ENCODE measurements around the gene XIRP2. TPM values are rescaled to one million over a fixed set of nuclear protein-coding genes. Genes with fewer than 3 reads are reported as not detected.

The XIRP2 gene
- total RNA-seq, 6 experiments from 2014 or later, result 0.05 to 2.0 (median 0.19) TPM

DNA sequence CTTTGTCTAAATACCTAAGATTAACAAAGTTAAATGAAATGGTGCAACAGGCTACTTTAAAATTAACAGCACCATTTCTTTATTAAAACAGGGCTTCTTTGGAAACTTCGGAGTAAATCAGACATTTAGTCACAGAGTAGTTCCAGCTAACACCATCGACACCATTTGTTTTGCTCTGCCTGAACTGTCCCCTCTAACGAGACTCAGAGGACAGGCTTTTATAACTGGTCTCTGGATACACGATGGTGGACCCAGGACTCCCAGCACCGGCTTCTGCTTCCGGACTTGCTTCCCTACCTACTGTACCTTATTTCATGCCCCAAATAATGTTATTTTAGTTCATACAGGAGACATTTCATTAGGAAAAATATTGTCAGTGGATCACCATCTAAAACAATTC is 252.1 kb downstream of the XIRP2 start:
- H3K27me3 ChIP-seq, result no peaks in the 10 kb centered on the region
- ATAC-seq (no peak), DNase-seq (no peak)
- H3K27ac ChIP-seq, result no peak overlapping the region
- H3K9me3 ChIP-seq, result no peaks in the 10 kb centered on the region
- no peak overlapping the region for H3K4me3 ChIP-seq
- H3K36me3 ChIP-seq, result no peaks in the 10 kb centered on the region
- 61% methylated on average over 6 of the region's 6 CpGs for WGBS (ENCODE audit: insufficient coverage, low coverage, low lambda C conversion rate, missing lambda C conversion rate)
- no peaks in the 10 kb centered on the region for H3K4me1 ChIP-seq
- TF ChIP-seq, protein P1, sequence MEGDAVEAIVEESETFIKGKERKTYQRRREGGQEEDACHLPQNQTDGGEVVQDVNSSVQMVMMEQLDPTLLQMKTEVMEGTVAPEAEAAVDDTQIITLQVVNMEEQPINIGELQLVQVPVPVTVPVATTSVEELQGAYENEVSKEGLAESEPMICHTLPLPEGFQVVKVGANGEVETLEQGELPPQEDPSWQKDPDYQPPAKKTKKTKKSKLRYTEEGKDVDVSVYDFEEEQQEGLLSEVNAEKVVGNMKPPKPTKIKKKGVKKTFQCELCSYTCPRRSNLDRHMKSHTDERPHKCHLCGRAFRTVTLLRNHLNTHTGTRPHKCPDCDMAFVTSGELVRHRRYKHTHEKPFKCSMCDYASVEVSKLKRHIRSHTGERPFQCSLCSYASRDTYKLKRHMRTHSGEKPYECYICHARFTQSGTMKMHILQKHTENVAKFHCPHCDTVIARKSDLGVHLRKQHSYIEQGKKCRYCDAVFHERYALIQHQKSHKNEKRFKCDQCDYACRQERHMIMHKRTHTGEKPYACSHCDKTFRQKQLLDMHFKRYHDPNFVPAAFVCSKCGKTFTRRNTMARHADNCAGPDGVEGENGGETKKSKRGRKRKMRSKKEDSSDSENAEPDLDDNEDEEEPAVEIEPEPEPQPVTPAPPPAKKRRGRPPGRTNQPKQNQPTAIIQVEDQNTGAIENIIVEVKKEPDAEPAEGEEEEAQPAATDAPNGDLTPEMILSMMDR (IDR thresholded peaks at IDR 0.05), result no peak
- no peak for TF ChIP-seq POLR2A (IDR thresholded peaks at IDR 0.05)
- intact Hi-C loops (cut with DNase I), result no loop called here

DNA sequence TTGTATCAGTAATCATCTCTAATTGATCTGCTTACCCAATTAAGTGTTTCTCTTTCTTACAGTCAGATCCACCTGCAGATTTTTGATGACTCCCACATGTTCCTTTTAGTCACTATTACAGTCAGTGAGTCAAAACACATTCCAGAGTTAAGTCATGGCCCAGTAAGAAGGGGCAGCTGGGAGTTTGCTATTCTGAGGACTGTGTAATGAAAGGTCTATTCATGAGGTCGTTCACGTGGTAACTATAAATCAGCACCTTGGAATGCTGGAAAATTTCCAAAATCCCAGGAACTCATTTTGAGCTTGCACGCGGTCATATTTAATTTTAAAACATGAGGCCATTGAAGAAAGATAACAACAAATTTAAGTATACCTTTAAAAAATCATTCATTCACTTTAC is 252.5 kb downstream of the XIRP2 start:
- ATAC-seq, result no peak

GRCh38 chr2:167142554-167142953 is 254.3 kb downstream of the XIRP2 start:
- no peaks in the 10 kb centered on the region for H3K36me3 ChIP-seq
- intact Hi-C loops (cut with DNase I), result no loop called here

More for the DNA sequence above, 252.5 kb downstream of the XIRP2 start:
- H3K4me3 ChIP-seq, result no peak overlapping the region
- TF ChIP-seq, protein P1 (IDR thresholded peaks at IDR 0.05), result no peak
- no peak for TF ChIP-seq POLR2A (IDR thresholded peaks at IDR 0.05)
- intact Hi-C loops (cut with DNase I), result no loop called here
- no peaks in the 10 kb centered on the region for H3K36me3 ChIP-seq
- DNase-seq, result no peak
- WGBS (ENCODE audit: insufficient coverage, low coverage, low lambda C conversion rate, missing lambda C conversion rate), result 42% methylated on average over 4 of the region's 4 CpGs
- H3K4me1 ChIP-seq, result no peaks in the 10 kb centered on the region
- H3K27ac ChIP-seq, result no peak overlapping the region
- H3K9me3 ChIP-seq, result no peaks in the 10 kb centered on the region
- H3K27me3 ChIP-seq, result no peaks in the 10 kb centered on the region

GRCh38 chr2:167144179-167144898 is 256.1 kb downstream of the XIRP2 start:
- TF ChIP-seq POLR2A (IDR thresholded peaks at IDR 0.05), result no peak
- TF ChIP-seq, protein P1 (IDR thresholded peaks at IDR 0.05), result no peak
- H3K4me3 ChIP-seq, result no peak overlapping the region
- H3K27me3 ChIP-seq, result no peaks in the 10 kb centered on the region
- H3K27ac ChIP-seq, result no peak overlapping the region
- intact Hi-C loops (cut with DNase I), result no loop called here
- no peaks in the 10 kb centered on the region for H3K36me3 ChIP-seq
- 30% methylated on average over 5 of the region's 5 CpGs for WGBS (ENCODE audit: insufficient coverage, low coverage, low lambda C conversion rate, missing lambda C conversion rate)
- H3K4me1 ChIP-seq, result no peaks in the 10 kb centered on the region
- DNase-seq, result no peak
- no peak for ATAC-seq
- H3K9me3 ChIP-seq, result no peaks in the 10 kb centered on the region

More at GRCh38 chr2:167142554-167142953, 254.3 kb downstream of the XIRP2 start:
- no peak overlapping the region for H3K27ac ChIP-seq
- ATAC-seq (no peak), DNase-seq (no peak)
- 27% methylated on average over 2 of the region's 2 CpGs for WGBS (ENCODE audit: insufficient coverage, low coverage, low lambda C conversion rate, missing lambda C conversion rate)
- H3K4me1 ChIP-seq, result no peaks in the 10 kb centered on the region
- H3K4me3 ChIP-seq, result no peak overlapping the region
- TF ChIP-seq, protein P1 (IDR thresholded peaks at IDR 0.05), result no peak
- TF ChIP-seq POLR2A (IDR thresholded peaks at IDR 0.05), result no peak
- H3K27me3 ChIP-seq, result no peaks in the 10 kb centered on the region
- H3K9me3 ChIP-seq, result no peaks in the 10 kb centered on the region
